Thyroid gland (tissue), 4 donors: Measurements from ENCODE around the gene AMACR.

Experiments used
- CTCF ChIP-seq, 6 experiments: fragments of 200-600 bp in 3 of 6; fragments of 450-650 bp in 3 of 6; sonication (generic) in 3 of 6; IDR thresholded peaks; one replicate each; pipeline ENCODE4 v1.5.1; 2016 to 2019; ENCODE audit warnings: antibody characterized with exemption in 6 of 6, mild to moderate bottlenecking in 2 of 6, inconsistent platforms in 1 of 6, moderate library complexity in 1 of 6
- POLR2A ChIP-seq, 2 donors: fragments of 450-650 bp; IDR thresholded peaks; one replicate each; pipeline ENCODE4 v1.6.1; 2017; ENCODE audit warnings: antibody characterized with exemption in 2 of 2, mild to moderate bottlenecking in 2 of 2, moderate library complexity in 1 of 2

- TF ChIP-seq CTCF (IDR thresholded peaks at IDR 0.05) (no peak), POLR2A (IDR thresholded peaks at IDR 0.05) (no peak)
Measured at GRCh38 chr5:34037726-34038125, 29.9 kb upstream of the AMACR start.
